HCT116 (cell line): Measurements from ENCODE around the gene SULT1E1. TPM values are rescaled to one million over a fixed set of nuclear protein-coding genes. Genes with fewer than 3 reads are reported as not detected.

Experiments
- ATAC-seq: fragments of 200-7000 bp; cut with Tn5 transposase; 2 replicates; pipeline ENCODE4 v1.9.1; 2020; ENCODE audit warnings: mild to moderate bottlenecking, moderate library complexity
- BruUV-seq: library from RNA; stranded (reverse); fragments of 400-500 nt; replicated peaks from 2 replicates; lab custom pipeline; 2021; lab: Mats Ljungman, UMichigan
- CTCF ChIA-PET: fragments of 300-600 bp; sonication (Branson Sonifier 250); formaldehyde crosslinking; loops from one replicate; lab custom pipeline; 2021; ENCODE audit warnings: antibody characterized with exemption; lab: Charles Lee
- POLR2A ChIA-PET: fragments of 300-600, 350-600 bp; sonication (Branson Sonifier 250); formaldehyde crosslinking; loops from one replicate; lab custom pipeline; 2021; ENCODE audit warnings: antibody characterized with exemption; lab: Charles Lee
- RAD21 ChIA-PET, 2 experiments: fragments of 300-600 bp; sonication (Branson Sonifier 250); formaldehyde crosslinking; loops; one replicate each; lab custom pipeline; 2023; ENCODE audit warnings: low total read pairs in 2 of 2; ENCODE audit not compliant: uncharacterized antibody in 2 of 2, unreplicated experiment in 2 of 2, low non-redundant PET in 1 of 2; lab: Charles Lee
- DNase-seq: peaks from one replicate; pipeline ENCODE4 v3.0.0-alpha.2; 2010; ENCODE audit warnings: low read depth, low spot score
- H2AFZ ChIP-seq: fragments of 200-600 bp; shearing (Covaris generic), sonication (generic); 2 replicates; pipeline ENCODE4 v1.6.1; 2017; ENCODE audit warnings: low read depth, mixed run types, mixed read lengths, antibody characterized with exemption, low read length; ENCODE audit not compliant: poor library complexity, severe bottlenecking
- H3K27ac ChIP-seq: 2 replicates; pipeline ENCODE4 v1.5.1; 2012; ENCODE audit warnings: low read depth, low read length
- H3K27me3 ChIP-seq: fragments of 200-600 bp; sonication (generic); 2 replicates; pipeline ENCODE4 v1.6.1; 2016; ENCODE audit warnings: mixed run types, low read length, mixed read lengths; ENCODE audit not compliant: insufficient read depth
- H3K36me3 ChIP-seq, 2 experiments: fragments of 200-500 bp in 1 of 2; fragments of 200-600 bp in 1 of 2; sonication (Bioruptor generic) in 1 of 2; sonication (generic) in 1 of 2; 2 replicates each; pipeline versions ENCODE4 v1.5.1 to v1.6.1; 2014 to 2016; ENCODE audit warnings: low read length in 2 of 2, inconsistent platforms in 1 of 2, mixed read lengths in 1 of 2, mixed run types in 1 of 2; ENCODE audit not compliant: insufficient read depth in 2 of 2, control insufficient read depth in 1 of 2
- H3K4me1 ChIP-seq, 2 experiments: fragments of 200-600 bp in 1 of 2; sonication (generic) in 1 of 2; 2 replicates each; pipeline versions ENCODE4 v1.5.1 to v1.6.1; 2012 to 2017; ENCODE audit warnings: low read length in 2 of 2, inconsistent platforms in 1 of 2, mild to moderate bottlenecking in 1 of 2, mixed read lengths in 1 of 2, mixed run types in 1 of 2, moderate library complexity in 1 of 2; ENCODE audit not compliant: insufficient read depth in 2 of 2, control insufficient read depth in 1 of 2
- H3K4me2 ChIP-seq: fragments of 200-600 bp; sonication (generic); 2 replicates; pipeline ENCODE4 v1.6.1; 2017; ENCODE audit warnings: mixed run types, low read length, mixed read lengths
- H3K4me3 ChIP-seq, 2 experiments: fragments of 200-600 bp in 1 of 2; sonication (generic) in 1 of 2; replicated peaks in 1 of 2; 2 replicates each; pipeline ENCODE4 v1.5.1; 2011 to 2016; ENCODE audit warnings: low read length in 2 of 2, control low read depth in 1 of 2, low read depth in 1 of 2, mild to moderate bottlenecking in 1 of 2, mixed read lengths in 1 of 2, mixed run types in 1 of 2
- H3K79me2 ChIP-seq: fragments of 200-600 bp; sonication (generic); 2 replicates; pipeline ENCODE4 v1.6.1; 2017; ENCODE audit warnings: mild to moderate bottlenecking, mixed run types, low read length, moderate library complexity, mixed read lengths; ENCODE audit not compliant: insufficient read depth
- H3K9ac ChIP-seq: fragments of 200-600 bp; sonication (generic); 2 replicates; pipeline ENCODE4 v1.6.1; 2016; ENCODE audit warnings: low read length, mixed read lengths
- H3K9me2 ChIP-seq: fragments of 200-600 bp; sonication (generic), shearing (Covaris generic); 2 replicates; pipeline ENCODE4 v1.6.1; 2017; ENCODE audit warnings: mixed run types, mild to moderate bottlenecking, moderate library complexity; ENCODE audit not compliant: insufficient read depth
- H3K9me3 ChIP-seq, 2 experiments: fragments of 200-500 bp in 1 of 2; fragments of 200-600 bp in 1 of 2; sonication (Bioruptor generic) in 1 of 2; sonication (generic) in 1 of 2; 2 replicates each; pipeline ENCODE4 v1.6.1; 2014 to 2017; ENCODE audit warnings: low read length in 2 of 2, mixed read lengths in 2 of 2, inconsistent platforms in 1 of 2, low read depth in 1 of 2, mild to moderate bottlenecking in 1 of 2, mixed run types in 1 of 2, moderate library complexity in 1 of 2; ENCODE audit not compliant: control insufficient read depth in 1 of 2, insufficient read depth in 1 of 2
- H4K20me1 ChIP-seq: fragments of 200-600 bp; sonication (generic), shearing (Covaris generic); 2 replicates; pipeline ENCODE4 v1.6.1; 2017; ENCODE audit warnings: mixed run types, mild to moderate bottlenecking, moderate library complexity; ENCODE audit not compliant: insufficient read depth
- CBX3 ChIP-seq: IDR thresholded peaks from 2 replicates; pipeline ENCODE4 v1.6.1; 2012; ENCODE audit warnings: low read depth
- CEBPB ChIP-seq: IDR thresholded peaks from 2 replicates; pipeline ENCODE4 v1.6.1; 2012; ENCODE audit warnings: low read depth
- EGR1 ChIP-seq: IDR thresholded peaks from 2 replicates; pipeline ENCODE4 v1.6.1; 2012; ENCODE audit warnings: low read depth
- ELF1 ChIP-seq: IDR thresholded peaks from 2 replicates; pipeline ENCODE4 v1.6.1; 2012; ENCODE audit warnings: low read depth, borderline replicate concordance
- EZH2 ChIP-seq: fragments of 200-600 bp; sonication (generic); IDR thresholded peaks from 2 replicates; pipeline ENCODE4 v1.6.1; 2017; ENCODE audit warnings: antibody characterized with exemption, mixed run types
- EZH2phosphoT487 ChIP-seq: fragments of 200-600 bp; IDR thresholded peaks from 2 replicates; pipeline ENCODE4 v1.6.1; 2018; ENCODE audit warnings: antibody characterized with exemption, borderline replicate concordance
- FOSL1 ChIP-seq: IDR thresholded peaks from 2 replicates; pipeline ENCODE4 v1.6.1; 2012; ENCODE audit warnings: low read depth
- POLR2A ChIP-seq: IDR thresholded peaks from 2 replicates; pipeline ENCODE4 v1.7.0; 2011; ENCODE audit warnings: borderline replicate concordance; ENCODE audit not compliant: insufficient read depth, insufficient read length; ENCODE audit errors: extremely low read depth
- RAD21 ChIP-seq: IDR thresholded peaks from 2 replicates; pipeline ENCODE4 v1.6.1; 2012; ENCODE audit warnings: low read depth, mild to moderate bottlenecking
- SIN3A ChIP-seq: IDR thresholded peaks from 2 replicates; pipeline ENCODE4 v1.6.1; 2012; ENCODE audit warnings: low read depth
- SP1 ChIP-seq: IDR thresholded peaks from 2 replicates; pipeline ENCODE4 v1.6.1; 2012; ENCODE audit warnings: low read depth
- SRF ChIP-seq: IDR thresholded peaks from 2 replicates; pipeline ENCODE4 v1.6.1; 2012; ENCODE audit warnings: low read depth
- YY1 ChIP-seq: IDR thresholded peaks from 2 replicates; pipeline ENCODE4 v1.6.1; 2011; ENCODE audit warnings: low read length, low read depth, moderate library complexity, mild to moderate bottlenecking; ENCODE audit not compliant: insufficient replicate concordance; ENCODE audit errors: extremely low read depth
- ZNF274 ChIP-seq: fragments of 200-500 bp; sonication (Bioruptor generic); IDR thresholded peaks from 2 replicates; pipeline ENCODE4 v1.6.1; 2014; ENCODE audit warnings: mild to moderate bottlenecking, low read depth, low read length, inconsistent platforms
- intact Hi-C: fragments of 100-400 bp; cut with micrococcal nuclease; formaldehyde crosslinking; loops from 2 replicates; pipeline ENCODE4 v1.10.0; 2022
- total RNA-seq: library from RNA; stranded (reverse); gene quantifications from one replicate; pipeline ENCODE4 v1.2.1, GENCODE V29; 2021; ENCODE audit not compliant: unreplicated experiment
- TF ChIP-seq, protein P1 (sequence below): IDR thresholded peaks from 2 replicates; pipeline ENCODE4 v1.6.1; 2012
- TF ChIP-seq, protein P2 (sequence below): IDR thresholded peaks from 2 replicates; pipeline ENCODE4 v1.6.1; 2011; ENCODE audit warnings: mild to moderate bottlenecking, low read length, moderate library complexity; ENCODE audit not compliant: insufficient replicate concordance; ENCODE audit errors: extremely low read depth

The SULT1E1 gene
- total RNA-seq, 1 experiment from 2014 or later, result not detected

DNA sequence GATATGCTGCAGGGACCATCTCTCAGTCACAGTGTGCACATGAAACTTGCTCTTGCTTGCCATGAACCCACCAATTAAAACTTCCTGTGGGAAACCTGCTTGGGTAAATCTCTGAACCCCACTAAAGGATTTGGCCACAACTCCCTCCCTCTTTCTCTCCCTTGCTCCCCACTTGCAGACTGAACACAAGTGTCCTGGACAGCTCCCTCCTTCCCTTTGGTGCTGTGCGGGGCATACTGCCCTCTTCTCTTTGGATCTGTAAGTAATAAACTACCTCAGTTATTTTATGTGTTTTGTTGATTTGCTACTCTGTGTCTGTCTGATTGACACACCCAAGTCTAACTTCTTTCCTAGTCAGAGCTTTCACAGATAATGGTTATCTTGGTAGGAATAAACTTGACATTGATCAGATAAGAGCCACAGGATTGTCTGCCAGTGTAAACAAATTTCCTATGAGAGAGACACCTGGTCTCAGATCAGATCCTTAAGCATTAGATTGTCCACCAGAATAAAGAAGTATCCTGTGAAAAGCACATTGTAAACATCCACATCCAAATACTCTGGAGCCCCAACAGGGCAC lies 41.8 kb downstream of the SULT1E1 start:
- H3K9me3 ChIP-seq, result no peaks in the 10 kb centered on the region
- H3K9ac ChIP-seq, result no peak overlapping the region
- H3K36me3 ChIP-seq, result no peaks in the 10 kb centered on the region
- H3K4me3 ChIP-seq, result no peak overlapping the region
- DNase-seq (no peak), ATAC-seq (no peak)
- H4K20me1 ChIP-seq, result no peaks in the 10 kb centered on the region
- H3K79me2 ChIP-seq, result no peaks in the 10 kb centered on the region
- H3K27me3 ChIP-seq, result no peaks in the 10 kb centered on the region
- BruUV-seq, result no TSS peak
- no peak overlapping the region for H3K27ac ChIP-seq
- intact Hi-C loops, result no loop called here
- TF ChIP-seq, protein P1, sequence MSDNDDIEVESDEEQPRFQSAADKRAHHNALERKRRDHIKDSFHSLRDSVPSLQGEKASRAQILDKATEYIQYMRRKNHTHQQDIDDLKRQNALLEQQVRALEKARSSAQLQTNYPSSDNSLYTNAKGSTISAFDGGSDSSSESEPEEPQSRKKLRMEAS, result no peak
- no peak for TF ChIP-seq CBX3
- TF ChIP-seq ZNF274, result no peak
- no peak for TF ChIP-seq POLR2A
- no peak for TF ChIP-seq YY1
- TF ChIP-seq SIN3A, result no peak
- no peak for TF ChIP-seq EGR1
- TF ChIP-seq SRF, result no peak
- no peak for TF ChIP-seq EZH2
- no peak for TF ChIP-seq FOSL1
- TF ChIP-seq SP1, result no peak
- H3K4me1 ChIP-seq, result no peaks in the 10 kb centered on the region
- ChIA-PET CTCF (no interaction called here), POLR2A (no interaction called here), RAD21 (no interaction called here)
- no peak overlapping the region for H2AFZ ChIP-seq
- no peaks in the 10 kb centered on the region for H3K9me2 ChIP-seq
- no peak overlapping the region for H3K4me2 ChIP-seq

DNA sequence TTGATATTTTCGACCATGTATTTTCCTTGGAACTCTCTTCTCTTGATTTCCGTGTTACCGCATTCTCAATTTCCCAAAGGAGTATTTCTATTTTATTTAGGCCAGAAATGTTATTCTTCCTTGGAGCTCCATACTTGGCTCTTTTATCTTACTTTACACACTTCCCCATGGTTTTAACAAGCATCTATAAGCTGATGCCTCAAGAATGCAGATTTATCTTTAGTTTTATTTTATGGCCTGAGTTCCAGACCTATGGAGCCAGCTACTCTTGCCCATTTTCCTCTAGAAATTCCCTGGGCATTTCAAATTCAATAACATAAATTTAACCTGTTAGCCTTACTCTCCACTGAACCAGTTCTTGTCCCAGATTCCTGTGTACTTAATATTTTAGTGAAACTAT lies 43.7 kb downstream of the SULT1E1 start:
- Histone ChIP-seq H3K36me3 (no peaks in the 10 kb centered on the region), H3K4me1 (no peaks in the 10 kb centered on the region), H3K4me3 (no peak overlapping the region), H3K27ac (no peak overlapping the region), H3K27me3 (no peaks in the 10 kb centered on the region), H3K9me3 (no peaks in the 10 kb centered on the region), H3K9ac (no peak overlapping the region), H3K4me2 (no peak overlapping the region), H3K79me2 (no peaks in the 10 kb centered on the region), H2AFZ (no peak overlapping the region), H4K20me1 (no peaks in the 10 kb centered on the region), H3K9me2 (no peaks in the 10 kb centered on the region)
- intact Hi-C loops, result no loop called here
- ATAC-seq (no peak), DNase-seq (no peak)
- ChIA-PET CTCF (no interaction called here), RAD21 (no interaction called here), POLR2A (no interaction called here)
- no TSS peak for BruUV-seq
- TF ChIP-seq SRF (no peak), CEBPB (no peak), ELF1 (no peak), ZNF274 (no peak), EZH2 (no peak), EZH2phosphoT487 (no peak), RAD21 (no peak), EGR1 (no peak), CBX3 (no peak)
- TF ChIP-seq, protein P1, result no peak
- TF ChIP-seq, protein P2, sequence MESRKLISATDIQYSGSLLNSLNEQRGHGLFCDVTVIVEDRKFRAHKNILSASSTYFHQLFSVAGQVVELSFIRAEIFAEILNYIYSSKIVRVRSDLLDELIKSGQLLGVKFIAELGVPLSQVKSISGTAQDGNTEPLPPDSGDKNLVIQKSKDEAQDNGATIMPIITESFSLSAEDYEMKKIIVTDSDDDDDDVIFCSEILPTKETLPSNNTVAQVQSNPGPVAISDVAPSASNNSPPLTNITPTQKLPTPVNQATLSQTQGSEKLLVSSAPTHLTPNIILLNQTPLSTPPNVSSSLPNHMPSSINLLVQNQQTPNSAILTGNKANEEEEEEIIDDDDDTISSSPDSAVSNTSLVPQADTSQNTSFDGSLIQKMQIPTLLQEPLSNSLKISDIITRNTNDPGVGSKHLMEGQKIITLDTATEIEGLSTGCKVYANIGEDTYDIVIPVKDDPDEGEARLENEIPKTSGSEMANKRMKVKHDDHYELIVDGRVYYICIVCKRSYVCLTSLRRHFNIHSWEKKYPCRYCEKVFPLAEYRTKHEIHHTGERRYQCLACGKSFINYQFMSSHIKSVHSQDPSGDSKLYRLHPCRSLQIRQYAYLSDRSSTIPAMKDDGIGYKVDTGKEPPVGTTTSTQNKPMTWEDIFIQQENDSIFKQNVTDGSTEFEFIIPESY, result no peak
